ENCODE data around the gene FMNL1. TPM values are rescaled to one million over a fixed set of nuclear protein-coding genes. Genes with fewer than 3 reads are reported as not detected.
"Not testable (repeated sequence)": the region's sequence is repeated elsewhere in the genome, so short reads cannot be mapped to it uniquely, and the experiment has no call there.

FMNL1 gene, protein sequence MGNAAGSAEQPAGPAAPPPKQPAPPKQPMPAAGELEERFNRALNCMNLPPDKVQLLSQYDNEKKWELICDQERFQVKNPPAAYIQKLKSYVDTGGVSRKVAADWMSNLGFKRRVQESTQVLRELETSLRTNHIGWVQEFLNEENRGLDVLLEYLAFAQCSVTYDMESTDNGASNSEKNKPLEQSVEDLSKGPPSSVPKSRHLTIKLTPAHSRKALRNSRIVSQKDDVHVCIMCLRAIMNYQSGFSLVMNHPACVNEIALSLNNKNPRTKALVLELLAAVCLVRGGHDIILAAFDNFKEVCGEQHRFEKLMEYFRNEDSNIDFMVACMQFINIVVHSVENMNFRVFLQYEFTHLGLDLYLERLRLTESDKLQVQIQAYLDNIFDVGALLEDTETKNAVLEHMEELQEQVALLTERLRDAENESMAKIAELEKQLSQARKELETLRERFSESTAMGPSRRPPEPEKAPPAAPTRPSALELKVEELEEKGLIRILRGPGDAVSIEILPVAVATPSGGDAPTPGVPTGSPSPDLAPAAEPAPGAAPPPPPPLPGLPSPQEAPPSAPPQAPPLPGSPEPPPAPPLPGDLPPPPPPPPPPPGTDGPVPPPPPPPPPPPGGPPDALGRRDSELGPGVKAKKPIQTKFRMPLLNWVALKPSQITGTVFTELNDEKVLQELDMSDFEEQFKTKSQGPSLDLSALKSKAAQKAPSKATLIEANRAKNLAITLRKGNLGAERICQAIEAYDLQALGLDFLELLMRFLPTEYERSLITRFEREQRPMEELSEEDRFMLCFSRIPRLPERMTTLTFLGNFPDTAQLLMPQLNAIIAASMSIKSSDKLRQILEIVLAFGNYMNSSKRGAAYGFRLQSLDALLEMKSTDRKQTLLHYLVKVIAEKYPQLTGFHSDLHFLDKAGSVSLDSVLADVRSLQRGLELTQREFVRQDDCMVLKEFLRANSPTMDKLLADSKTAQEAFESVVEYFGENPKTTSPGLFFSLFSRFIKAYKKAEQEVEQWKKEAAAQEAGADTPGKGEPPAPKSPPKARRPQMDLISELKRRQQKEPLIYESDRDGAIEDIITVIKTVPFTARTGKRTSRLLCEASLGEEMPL
- total RNA-seq: 0.63 and 1.1 TPM in 2 replicates

DNA sequence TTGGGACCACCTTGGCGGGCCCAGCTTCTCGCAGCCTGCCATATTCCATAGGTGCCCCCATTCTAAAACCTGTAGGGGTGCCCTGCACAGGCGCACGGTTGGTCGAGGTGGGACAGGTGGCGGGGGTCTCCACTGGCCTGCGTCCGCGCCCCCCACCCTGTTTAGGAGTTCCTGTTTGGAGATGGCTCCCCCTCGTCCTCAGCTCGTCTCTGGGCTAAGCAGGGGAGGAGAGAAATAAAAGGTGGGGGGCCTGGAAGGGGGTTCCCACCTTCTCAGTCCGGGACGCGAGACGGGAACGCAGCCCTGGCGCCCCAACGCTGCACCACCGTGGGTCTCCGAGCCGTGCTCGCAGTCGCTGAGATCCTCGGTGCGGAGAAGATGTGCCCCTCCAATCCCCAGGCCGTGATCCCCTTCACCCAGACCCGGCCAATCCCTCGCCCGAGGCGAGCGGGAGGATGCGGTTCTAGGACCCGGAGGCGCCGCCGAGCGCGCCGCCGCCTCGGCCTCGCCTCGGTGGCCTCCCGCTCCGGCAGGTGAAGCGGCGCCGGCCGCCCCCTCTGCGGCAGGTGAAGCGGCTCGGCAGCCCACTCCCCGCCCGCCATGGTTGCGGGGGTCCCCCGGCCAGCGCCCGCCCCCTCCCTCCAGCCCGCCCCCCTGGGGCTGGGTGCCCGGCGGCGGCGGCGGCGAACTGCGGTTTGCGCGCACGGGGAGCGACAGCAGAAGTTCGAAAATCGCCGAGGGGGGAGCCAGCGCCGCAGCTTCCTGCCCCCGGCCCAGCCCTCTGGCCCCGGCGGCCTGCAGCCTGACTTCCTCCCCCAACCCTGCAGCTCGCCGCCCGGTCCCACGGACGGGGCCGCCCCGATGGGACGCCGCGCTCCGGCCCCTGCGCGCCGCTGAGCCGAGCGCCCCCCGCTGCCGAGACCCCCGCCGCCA, at the start of gene FMNL1:
Gene FMNL1, plus strand, starts transcription at position 805 of the 933 bp plus-strand sequence. CDS start 240 bp downstream, outside the sequence.
- DNase-seq (ENCODE audit: low read depth, low spot score): no peak

DNA sequence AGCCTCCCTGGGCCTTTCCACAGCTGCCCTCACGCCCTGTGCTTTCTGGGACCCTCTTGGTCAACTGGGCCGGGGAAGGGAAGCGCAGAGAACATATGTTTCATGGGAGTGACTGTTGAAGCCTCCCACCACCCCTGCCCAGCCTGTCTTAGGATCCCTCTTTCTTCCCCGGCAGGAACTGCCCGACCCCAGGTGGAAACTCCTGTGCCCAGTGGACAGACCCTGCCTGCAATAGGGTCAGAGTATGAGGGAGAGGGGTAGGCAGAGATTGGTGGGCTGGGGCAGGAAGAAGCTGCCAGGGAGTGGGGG, 49.5 kb upstream of the FMNL1 start:
- DNase-seq (ENCODE audit: low read depth, low spot score): no peak

DNA sequence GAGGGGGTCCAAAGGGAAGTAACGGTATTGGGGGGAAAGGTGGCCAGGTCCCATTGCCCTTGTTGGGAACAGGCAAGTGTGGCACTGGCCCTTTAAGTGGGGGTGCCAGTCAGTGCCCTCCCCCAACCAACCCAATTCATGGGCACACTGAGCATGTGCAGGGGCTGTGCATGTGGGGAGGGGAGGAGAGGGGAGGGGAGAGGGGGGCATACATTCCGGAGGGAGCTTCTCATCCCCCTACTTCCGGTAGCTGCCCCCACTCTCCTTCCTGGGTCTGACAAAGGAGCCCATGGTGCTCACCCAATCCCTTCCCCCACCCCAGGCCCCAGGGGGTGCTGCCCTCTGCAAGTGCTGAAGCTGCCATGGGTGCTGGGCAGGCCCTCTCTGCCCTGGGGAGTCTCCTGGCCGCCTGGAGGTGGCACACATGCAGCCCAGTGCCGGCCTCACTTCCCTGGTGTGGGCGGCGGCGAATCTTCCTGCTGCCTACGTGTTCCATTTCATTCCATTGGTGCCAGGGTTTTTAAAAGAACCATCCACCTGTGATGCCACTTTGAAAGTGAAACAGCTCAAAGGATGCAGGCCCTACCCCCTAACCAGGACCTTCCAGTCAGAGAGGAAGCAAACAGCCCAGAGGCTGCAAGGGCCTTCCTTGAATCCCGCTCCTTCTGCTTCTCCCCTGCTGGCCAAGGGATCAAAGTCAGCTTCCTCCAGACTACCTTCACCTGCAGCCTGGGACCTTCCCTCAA, 49.0 kb upstream of the FMNL1 start:
- no peak for DNase-seq (ENCODE audit: low read depth, low spot score)

DNA sequence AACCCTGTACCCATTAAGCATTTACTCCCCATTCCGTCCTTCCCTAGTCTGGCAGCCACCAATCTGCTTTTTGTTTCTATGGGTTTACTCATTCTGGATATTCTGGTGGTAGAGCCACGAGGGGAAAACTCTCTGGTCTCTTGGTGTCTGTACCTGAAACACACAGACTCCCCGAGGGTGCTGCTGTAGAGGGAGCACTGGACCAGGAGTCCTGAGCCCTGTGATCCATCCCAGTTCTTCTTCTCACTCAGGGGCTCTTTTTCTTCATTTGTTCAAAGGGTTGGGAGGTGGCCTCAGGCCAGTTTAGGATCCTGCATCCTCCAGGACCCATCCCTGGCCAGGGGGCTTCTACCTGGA, 45.9 kb upstream of the FMNL1 start:
- DNase-seq (ENCODE audit: low read depth, low spot score): no peak

DNA sequence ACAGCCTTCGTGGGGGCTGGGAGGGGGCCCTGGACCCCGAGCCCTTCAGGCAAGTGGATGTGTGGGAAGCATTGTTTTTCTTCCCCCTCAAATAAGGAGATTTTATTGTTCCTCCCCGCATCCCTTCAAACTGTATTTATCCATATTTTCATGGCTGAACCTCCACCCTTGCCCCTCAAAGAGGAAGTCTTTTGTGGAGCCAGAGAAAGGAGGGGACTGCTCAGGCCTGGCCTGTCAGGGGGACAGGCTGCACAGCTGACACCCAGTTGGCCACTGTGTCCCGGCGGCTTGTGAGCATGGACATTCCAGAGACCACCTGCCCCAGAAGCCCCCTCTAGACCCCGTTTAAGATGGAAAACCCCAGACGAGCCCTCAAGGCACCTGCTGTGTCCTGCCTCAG, 44.1 kb upstream of the FMNL1 start:
- DNase-seq (ENCODE audit: low read depth, low spot score): no peak

DNA sequence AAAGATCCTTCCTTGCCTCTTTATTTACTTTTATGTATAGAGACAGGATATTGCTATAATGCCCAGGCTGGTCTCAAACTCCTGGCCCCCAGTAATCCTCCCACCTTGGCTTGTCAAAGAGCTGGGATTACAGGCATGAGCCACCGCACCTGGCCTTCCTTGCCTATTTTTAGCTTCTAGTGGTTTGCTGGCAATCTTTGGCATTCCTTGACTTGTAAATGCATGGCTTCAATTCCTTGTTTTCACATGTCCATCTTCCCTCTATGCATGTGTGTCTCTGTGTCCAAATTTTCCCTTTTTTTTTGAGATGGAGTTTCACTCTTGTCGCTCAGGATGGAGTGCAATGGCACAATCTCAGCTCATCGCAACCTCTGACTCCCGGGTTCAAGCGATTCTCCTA, 37.5 kb upstream of the FMNL1 start:
- no peak for DNase-seq (ENCODE audit: low read depth, low spot score)

DNA sequence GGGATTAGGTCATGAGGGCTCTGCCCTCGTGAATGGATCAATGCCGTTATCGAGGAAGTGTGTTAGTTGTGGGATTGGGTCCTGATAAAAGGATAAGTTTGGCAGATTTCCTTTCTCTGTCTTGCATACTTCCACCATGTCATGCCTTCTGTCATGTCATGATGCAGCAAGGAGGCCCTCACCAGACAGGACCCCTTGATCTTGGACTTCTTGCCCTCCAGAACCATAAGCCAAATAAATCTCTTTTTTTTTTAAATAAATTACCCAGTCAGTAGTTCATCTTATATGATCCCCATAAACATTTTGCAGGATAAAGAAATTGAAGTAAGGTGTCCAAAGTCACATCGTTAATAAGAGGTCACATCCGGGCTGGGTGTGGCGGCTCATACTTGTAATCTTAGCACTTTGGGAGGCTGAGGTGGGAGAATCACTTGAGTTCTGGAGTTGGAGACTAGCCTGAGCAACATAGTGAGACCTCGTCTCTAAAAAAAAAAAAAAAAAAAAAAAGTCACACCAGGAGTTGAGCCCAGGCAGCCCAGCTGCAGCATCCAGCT, 34.8 kb upstream of the FMNL1 start:
- no peak for DNase-seq (ENCODE audit: low read depth, low spot score)

DNA sequence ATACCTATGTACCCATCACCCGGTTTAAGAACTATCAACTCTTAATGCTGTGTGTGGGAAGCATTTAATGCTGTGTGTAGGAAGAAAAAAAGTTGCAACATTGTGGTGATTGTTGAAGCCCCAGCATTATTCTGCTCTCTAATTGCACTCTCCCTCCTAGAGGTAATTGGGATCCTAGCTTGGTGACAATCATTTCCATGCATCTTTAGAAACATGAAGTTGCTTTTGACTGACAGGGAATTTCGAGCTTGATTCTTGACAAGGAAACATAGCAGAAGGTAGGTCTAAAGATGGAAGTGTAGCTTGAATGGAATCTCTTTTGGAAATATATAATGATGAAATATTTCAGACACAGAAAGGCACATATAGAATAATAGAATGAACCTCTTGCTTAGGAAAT, 32.7 kb upstream of the FMNL1 start:
- DNase-seq (ENCODE audit: low read depth, low spot score): no peak

DNA sequence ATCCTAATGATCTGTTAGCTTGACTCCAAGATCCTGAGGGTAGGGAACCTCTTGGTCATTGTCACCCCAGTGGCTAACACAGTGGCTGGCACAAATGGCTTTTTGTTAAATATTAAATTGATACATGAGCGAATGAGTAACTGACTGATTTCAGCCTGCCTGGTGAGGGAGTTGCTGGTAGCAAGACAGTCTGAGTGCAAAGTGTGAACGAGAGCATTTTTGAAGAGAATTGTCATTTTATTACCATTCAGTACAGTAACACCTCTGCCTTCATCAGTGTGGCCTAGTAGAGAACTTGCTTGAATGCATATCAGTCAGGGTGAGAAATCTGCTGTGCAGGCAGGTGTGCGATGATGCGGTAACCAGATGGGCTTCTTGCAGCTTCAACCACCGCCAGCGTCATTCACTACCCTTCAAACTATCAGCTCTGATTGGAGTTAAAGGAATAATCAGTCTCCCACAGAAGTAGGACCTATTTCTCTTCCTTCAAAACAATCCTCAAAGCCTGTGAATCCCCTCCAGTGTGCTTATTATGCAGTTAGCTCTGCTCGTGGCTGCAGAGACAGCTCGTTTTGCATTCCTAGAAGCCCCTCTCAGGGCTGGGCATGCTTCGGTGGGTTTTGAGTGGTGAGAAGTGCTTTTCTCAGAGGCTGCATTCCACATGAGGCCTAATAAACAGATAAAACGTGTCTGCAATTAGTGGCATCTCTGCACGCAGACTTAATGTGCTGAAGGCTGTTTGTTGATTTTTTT, 31.0 kb upstream of the FMNL1 start:
- no peak for DNase-seq (ENCODE audit: low read depth, low spot score)

DNA sequence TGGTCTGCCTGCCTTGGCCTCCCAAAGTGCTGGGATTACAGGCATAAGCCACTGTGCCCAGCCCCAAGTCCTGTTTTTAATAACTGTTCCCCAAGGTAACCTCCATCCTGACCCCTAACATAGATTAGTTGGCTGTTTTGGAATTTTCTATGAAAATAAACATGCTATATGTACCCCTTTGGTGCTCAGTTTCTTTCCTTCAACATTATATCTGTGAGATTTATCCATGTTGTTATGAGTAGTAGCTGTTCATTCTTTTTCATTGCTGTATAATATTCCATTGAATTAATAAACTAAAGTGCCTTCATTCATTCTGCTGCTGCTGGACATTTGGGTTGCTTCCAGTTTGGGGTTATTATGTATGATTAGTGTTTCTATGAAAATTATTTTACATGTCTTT, 26.3 kb upstream of the FMNL1 start:
- DNase-seq (ENCODE audit: low read depth, low spot score): no peak

DNA sequence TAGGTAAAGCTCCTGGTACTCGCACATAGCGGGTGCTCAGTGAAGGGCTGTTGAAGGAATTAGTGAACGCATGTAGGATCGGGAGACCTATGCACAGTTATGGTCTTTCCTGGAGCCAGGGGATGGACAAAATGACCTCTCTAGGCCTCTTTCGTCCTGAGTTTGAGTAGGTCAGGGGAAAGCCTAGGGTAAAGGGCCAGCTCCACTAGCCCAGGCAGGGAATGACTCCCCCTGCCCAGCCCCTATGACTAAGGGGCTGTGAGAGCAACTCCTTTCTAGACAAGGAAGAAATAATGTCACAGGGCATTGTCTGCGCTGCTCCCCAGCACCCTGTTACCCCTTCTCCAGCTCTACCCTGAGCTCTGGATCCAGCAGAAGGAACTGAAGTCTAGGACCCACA, 24.6 kb upstream of the FMNL1 start:
- DNase-seq (ENCODE audit: low read depth, low spot score): no peak

DNA sequence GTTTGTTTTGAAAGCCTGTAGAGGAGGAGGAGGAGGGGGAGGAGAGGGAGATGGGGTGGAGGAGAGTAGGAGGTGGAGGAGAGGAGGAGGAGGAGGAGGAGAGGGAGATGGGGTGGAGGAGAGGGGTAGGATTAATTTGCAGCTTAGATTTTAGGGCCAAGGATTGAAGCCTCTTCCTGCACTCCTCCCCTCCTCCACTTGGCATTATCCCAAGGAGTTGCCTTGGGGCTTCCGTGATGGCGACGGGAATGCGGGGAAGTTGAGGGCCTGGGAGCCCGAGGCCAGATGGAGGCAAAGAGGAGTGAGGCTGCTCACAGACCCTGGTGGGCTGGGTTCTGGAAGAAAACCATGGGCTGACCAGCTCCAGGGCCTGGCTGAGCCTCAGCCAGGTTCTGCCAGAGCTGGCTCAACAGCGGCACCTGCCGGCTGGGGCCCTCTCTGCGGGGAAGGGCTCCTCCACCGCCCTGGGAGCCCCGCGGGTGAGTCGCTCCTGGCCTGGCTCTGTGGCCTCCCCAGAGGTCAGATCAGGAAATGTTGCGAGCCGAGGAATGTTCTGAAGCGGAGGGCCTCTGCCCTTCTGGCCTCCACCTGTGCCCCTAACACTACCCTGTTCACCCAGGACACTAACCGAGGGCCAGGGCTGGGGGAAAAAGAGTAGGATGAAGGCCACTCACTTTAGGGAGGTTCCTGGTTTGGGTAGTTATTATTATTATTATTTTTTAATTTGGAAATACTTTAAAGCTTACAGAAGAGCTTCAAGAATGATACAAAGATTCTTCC, 23.9 kb upstream of the FMNL1 start:
- DNase-seq (ENCODE audit: low read depth, low spot score): peak; percentile 45

DNA sequence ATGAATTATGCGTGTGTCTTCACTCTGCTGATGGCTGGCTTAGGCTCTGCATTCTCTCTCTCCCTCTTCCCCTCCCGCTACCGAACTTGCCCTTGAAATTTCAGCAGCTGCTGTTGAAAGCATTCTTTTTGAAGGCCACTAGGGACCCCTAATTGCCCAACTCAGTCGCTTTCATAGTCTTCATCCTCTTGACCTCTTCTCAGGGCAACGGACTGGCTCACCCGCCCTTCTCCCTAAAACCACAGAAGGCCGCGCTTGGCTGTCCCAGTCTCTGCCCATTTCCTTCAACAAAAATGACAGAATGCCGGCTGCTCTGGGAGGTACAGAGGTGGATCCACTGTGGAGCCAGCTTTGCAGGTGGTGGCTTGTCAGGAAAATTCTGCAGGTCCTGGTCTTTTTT, 21.0 kb upstream of the FMNL1 start:
- DNase-seq (ENCODE audit: low read depth, low spot score): no peak

DNA sequence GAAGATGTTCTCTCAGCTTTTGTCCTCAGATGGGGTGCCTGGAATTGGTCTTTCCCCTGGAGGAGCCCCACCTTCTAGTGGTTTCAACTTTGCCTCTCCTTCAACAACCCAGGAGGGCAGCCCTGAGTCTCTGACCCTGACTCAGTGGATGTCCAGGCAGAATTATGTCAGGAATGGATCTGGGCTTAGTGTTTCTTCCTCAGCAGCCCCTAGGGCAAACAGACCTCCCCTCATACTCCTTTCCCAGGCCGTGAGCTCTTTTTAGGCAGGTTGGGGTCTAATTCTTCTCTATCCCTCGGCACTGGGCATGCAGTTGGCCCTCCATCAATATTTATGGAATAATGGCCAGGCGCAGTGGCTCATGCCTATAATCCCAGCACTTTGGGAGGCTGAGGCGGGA, 20.2 kb upstream of the FMNL1 start:
- DNase-seq (ENCODE audit: low read depth, low spot score): no peak

DNA sequence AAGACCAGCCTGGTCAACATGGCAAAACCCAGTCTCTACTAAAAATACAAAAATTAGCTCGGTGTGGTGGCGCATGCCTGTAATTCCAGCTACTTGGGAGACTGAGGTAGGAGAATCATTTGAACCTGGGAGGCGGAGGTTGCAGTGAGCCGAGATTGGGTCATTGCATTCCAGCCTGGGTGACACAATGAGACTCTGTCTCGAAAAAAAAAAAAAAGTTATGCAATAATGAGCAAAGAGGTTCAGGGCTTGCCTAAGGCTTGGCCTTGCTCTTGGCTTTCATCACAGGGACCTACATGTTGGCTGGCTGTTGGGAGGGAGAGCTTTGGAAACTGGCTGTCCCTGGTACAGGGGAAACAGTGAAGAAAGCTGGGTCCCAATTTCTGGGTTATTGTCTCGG, 19.8 kb upstream of the FMNL1 start:
- not testable (repeated sequence) for DNase-seq (ENCODE audit: low read depth, low spot score)

DNA sequence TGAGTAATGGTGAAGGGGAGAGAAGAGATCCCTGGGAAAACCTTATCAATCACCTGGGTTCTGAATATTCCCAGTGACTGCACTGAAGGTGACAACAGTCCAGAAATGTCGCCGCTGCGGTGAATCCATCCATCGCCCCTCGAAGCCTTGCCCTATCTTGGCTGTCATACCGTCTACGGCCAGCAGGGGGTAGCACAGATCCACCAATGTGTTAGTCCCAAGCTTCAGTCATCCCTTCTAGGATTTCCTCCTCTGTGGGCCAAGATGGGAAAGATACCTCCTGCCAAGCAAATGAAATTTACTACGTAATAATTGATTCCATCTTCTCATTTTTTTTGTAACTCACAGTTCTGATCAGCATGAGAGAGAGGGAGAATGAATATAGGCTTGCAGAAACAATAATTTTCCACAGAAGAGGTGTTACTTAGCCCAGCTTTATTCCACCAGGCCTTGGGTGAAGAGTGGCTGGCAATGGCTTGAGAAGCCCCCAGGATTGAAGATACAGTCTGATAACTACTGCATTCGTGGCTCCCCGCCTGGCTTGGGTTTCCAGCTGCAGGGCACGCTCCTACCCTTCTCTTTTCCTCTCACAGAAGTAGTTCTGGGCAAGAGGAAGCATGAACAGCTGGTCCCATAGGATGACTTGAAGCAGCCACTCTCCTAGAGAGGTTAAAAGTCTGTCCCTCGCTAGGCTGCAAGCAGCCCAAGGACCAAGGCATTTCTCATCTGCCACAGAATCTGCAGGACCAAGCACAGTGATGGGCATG, 2.6 kb upstream of the FMNL1 start:
- peak; percentile 39 for DNase-seq (ENCODE audit: low read depth, low spot score)

DNA sequence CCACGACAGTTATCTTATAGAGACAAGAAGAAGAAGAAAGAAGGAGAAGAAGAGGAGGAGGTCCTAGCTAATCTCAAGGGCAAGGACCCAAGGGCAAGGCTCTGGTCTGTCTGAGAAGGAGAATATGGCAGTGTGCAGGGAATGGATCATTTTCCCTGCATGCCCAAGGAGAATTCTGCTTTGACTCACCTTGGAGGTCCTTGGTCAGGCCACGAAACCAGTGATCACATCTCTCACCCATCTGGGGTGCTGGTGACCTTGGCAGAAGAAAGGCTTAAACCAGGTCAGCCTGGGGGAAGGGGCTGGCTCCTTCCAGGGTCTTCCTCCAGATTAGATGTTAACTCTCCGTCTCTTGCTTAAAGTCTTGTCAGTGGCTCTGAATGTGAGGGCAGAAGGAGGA, 1.6 kb upstream of the FMNL1 start:
- DNase-seq (ENCODE audit: low read depth, low spot score): no peak

DNA sequence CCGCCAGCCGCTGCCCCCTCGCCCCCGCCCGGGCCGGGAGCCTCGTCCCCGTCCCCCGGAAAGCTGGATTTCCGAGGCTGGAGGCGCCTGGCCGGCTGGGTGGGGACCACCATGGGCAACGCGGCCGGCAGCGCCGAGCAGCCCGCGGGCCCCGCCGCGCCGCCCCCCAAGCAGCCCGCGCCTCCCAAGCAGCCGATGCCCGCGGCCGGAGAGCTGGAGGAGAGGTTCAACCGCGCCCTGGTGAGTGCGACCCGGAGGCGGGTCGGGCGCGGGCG, 266 bp downstream of the FMNL1 start:
- no peak for DNase-seq (ENCODE audit: low read depth, low spot score)
